HUES48 (cell line): ENCODE results near the gene ADAMTS17.

Source experiments
- H3K27ac ChIP-seq: one replicate; pipeline ENCODE4 v1.7.0; 2013; ENCODE audit warnings: low read depth, low read length, inconsistent platforms
- H3K27me3 ChIP-seq: 2 replicates; pipeline ENCODE4 v1.6.1; 2013; ENCODE audit warnings: mild to moderate bottlenecking, low read length; ENCODE audit not compliant: control insufficient read depth, insufficient read depth
- H3K36me3 ChIP-seq: 2 replicates; pipeline ENCODE4 v1.6.1; 2013; ENCODE audit warnings: low read length; ENCODE audit not compliant: control insufficient read depth, insufficient read depth
- H3K4me1 ChIP-seq: 2 replicates; pipeline ENCODE4 v1.6.1; 2013; ENCODE audit warnings: mild to moderate bottlenecking, low read length; ENCODE audit not compliant: control insufficient read depth, insufficient read depth
- H3K4me3 ChIP-seq: 2 replicates; pipeline ENCODE4 v1.5.1; 2013; ENCODE audit warnings: mild to moderate bottlenecking, low read depth, low read length
- H3K9ac ChIP-seq: 2 replicates; pipeline ENCODE4 v1.6.1; 2013; ENCODE audit warnings: mild to moderate bottlenecking, low read depth, low read length, moderate library complexity
- H3K9me3 ChIP-seq: 2 replicates; pipeline ENCODE4 v1.6.1; 2013; ENCODE audit warnings: low read length; ENCODE audit not compliant: control insufficient read depth, insufficient read depth

ADAMTS17 gene

GRCh38 chr15:99973351-99973750 lies 368.4 kb downstream of the ADAMTS17 start:
- H3K27me3 ChIP-seq = no peaks in the 10 kb centered on the region
- no peak overlapping the region for H3K9ac ChIP-seq
- H3K4me3 ChIP-seq = no peak overlapping the region
- no peaks in the 10 kb centered on the region for H3K9me3 ChIP-seq
- no peaks in the 10 kb centered on the region for H3K36me3 ChIP-seq
- no peak overlapping the region for H3K27ac ChIP-seq
- peaks cover 7% of the 10 kb centered on the region; the same call in 1 of the 2 replicates for H3K4me1 ChIP-seq

- Histone ChIP-seq H3K4me3 (no peak overlapping the region), H3K36me3 (no peaks in the 10 kb centered on the region), H3K27me3 (no peaks in the 10 kb centered on the region), H3K9me3 (no peaks in the 10 kb centered on the region), H3K9ac (no peak overlapping the region), H3K4me1 (no peaks in the 10 kb centered on the region), H3K27ac (no peak overlapping the region)
Measured at GRCh38 chr15:99970891-99971430, 370.8 kb downstream of the ADAMTS17 start.

DNA sequence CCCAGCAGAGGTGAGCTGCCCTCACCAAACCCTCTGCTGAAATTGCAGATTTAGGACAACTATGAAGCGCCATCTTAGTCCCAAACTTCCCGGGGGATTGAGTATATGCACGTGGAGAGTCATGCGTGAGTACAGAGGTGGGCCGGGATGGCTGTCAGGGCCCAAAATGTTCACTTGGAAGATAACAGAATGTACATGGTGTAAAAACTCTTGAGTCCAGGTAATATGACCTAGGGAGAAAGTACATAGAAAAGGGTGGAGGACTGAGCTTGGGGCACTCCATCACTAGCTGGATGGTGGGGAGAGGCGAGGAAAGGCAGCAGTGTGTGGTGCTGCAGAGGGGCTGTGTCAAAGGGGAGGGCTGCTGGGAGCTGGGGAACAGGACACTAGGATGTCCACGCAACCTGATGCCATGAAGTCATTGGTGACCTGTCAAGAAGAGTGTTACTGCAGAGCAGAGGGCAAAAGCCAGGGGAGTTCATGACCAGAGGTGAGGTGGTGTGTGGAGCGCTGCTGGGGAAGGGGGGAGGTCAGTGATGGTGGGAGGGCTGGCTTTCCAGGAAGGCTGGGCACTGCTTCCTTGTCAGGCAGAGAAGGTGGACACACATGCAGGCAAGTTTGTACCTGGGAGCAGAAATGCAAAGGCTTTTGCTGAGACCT lies 372.4 kb downstream of the ADAMTS17 start:
- Histone ChIP-seq H3K27ac (no peak overlapping the region), H3K9me3 (no peaks in the 10 kb centered on the region), H3K27me3 (no peaks in the 10 kb centered on the region), H3K9ac (no peak overlapping the region), H3K4me3 (no peak overlapping the region), H3K36me3 (no peaks in the 10 kb centered on the region), H3K4me1 (no peaks in the 10 kb centered on the region)

DNA sequence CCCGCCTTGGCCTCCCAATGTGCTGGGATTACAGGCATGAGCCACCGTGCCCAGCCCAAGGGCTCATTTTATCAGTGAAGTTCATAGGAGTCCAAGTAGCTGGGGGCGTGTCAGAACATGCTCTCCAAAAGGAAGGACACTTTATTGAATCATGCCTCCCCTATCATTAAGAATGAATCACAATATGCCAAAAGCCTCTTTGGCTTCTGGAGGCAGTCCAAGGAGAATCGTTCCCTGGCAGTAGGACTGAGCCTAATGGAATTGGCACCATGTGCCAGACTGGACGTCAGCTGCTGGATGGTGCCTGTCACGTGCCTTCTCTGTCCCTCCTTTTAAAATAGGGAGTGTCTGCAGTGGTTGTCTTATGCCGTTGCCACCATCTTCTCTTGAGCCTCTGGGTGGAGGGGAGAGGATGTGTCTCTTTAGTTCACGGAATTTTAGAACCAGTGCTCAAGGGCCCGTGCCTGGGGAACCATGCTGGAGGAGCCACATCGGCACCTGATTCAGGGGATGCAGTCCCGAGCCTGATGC lies 373.9 kb downstream of the ADAMTS17 start:
- Histone ChIP-seq H3K4me1 (no peaks in the 10 kb centered on the region), H3K36me3 (no peaks in the 10 kb centered on the region), H3K27me3 (no peaks in the 10 kb centered on the region), H3K9me3 (no peaks in the 10 kb centered on the region), H3K4me3 (no peak overlapping the region), H3K9ac (no peak overlapping the region), H3K27ac (no peak overlapping the region)

- Histone ChIP-seq H3K9ac (no peak overlapping the region), H3K27me3 (no peaks in the 10 kb centered on the region), H3K36me3 (no peaks in the 10 kb centered on the region), H3K9me3 (no peaks in the 10 kb centered on the region), H3K27ac (no peak overlapping the region), H3K4me1 (no peaks in the 10 kb centered on the region), H3K4me3 (no peak overlapping the region)
Measured at GRCh38 chr15:99966815-99967214, 375.0 kb downstream of the ADAMTS17 start.

DNA sequence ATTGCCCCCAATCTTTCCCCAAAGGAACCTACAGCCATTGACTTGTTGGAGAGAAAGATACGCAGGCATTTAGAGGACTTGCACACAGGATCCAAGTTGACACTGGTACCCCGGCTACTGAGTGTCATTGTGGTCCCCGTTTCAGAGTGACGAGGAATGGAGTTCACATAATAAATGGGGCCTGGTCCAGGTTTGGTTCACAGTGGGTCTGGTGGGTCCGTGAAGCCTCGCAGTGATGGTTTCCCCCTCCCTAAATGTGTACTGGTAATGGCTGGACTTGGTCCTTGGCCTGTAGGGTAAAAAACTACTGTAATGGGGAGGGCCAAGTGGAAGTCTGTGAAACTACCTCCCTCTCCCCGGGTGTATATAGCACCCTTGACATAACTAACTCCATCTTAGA lies 376.4 kb downstream of the ADAMTS17 start:
- Histone ChIP-seq H3K9ac (no peak overlapping the region), H3K9me3 (no peaks in the 10 kb centered on the region), H3K4me1 (no peaks in the 10 kb centered on the region), H3K4me3 (no peak overlapping the region), H3K27me3 (no peaks in the 10 kb centered on the region), H3K36me3 (no peaks in the 10 kb centered on the region), H3K27ac (no peak overlapping the region)

- no peaks in the 10 kb centered on the region for H3K36me3 ChIP-seq
- no peaks in the 10 kb centered on the region for H3K4me1 ChIP-seq
- no peaks in the 10 kb centered on the region for H3K9me3 ChIP-seq
- no peak overlapping the region for H3K4me3 ChIP-seq
- H3K27me3 ChIP-seq = no peaks in the 10 kb centered on the region
- H3K27ac ChIP-seq = no peak overlapping the region
- no peak overlapping the region for H3K9ac ChIP-seq
Measured at GRCh38 chr15:99963976-99964375, 377.8 kb downstream of the ADAMTS17 start.

GRCh38 chr15:99963096-99963825 lies 378.5 kb downstream of the ADAMTS17 start:
- Histone ChIP-seq H3K4me3 (no peak overlapping the region), H3K27ac (no peak overlapping the region), H3K27me3 (no peaks in the 10 kb centered on the region), H3K9me3 (no peaks in the 10 kb centered on the region), H3K36me3 (no peaks in the 10 kb centered on the region), H3K4me1 (no peaks in the 10 kb centered on the region), H3K9ac (no peak overlapping the region)

- no peaks in the 10 kb centered on the region for H3K36me3 ChIP-seq
- H3K27me3 ChIP-seq = no peaks in the 10 kb centered on the region
- no peak overlapping the region for H3K27ac ChIP-seq
- H3K9me3 ChIP-seq = no peaks in the 10 kb centered on the region
- H3K9ac ChIP-seq = no peak overlapping the region
- no peaks in the 10 kb centered on the region for H3K4me1 ChIP-seq
- H3K4me3 ChIP-seq = no peak overlapping the region
Measured at GRCh38 chr15:99962006-99962561, 379.7 kb downstream of the ADAMTS17 start.

- Histone ChIP-seq H3K27ac (no peak overlapping the region), H3K36me3 (no peaks in the 10 kb centered on the region), H3K9ac (no peak overlapping the region), H3K9me3 (no peaks in the 10 kb centered on the region), H3K27me3 (no peaks in the 10 kb centered on the region), H3K4me1 (no peaks in the 10 kb centered on the region), H3K4me3 (no peak overlapping the region)
Measured at GRCh38 chr15:99961011-99961441, 380.7 kb downstream of the ADAMTS17 start.

GRCh38 chr15:99959326-99959725 lies 382.4 kb downstream of the ADAMTS17 start:
- no peak overlapping the region for H3K4me3 ChIP-seq
- no peak overlapping the region for H3K27ac ChIP-seq
- H3K4me1 ChIP-seq = no peaks in the 10 kb centered on the region
- H3K36me3 ChIP-seq = no peaks in the 10 kb centered on the region
- H3K9ac ChIP-seq = no peak overlapping the region
- no peaks in the 10 kb centered on the region for H3K9me3 ChIP-seq
- no peaks in the 10 kb centered on the region for H3K27me3 ChIP-seq
